Upper lobe of left lung (tissue), 6 donors: ENCODE measurements around the gene CNTNAP2. TPM values are rescaled to one million over a fixed set of nuclear protein-coding genes. Genes with fewer than 3 reads are reported as not detected.

Experiments
- ATAC-seq, 2 donors: fragments of 200-7000 bp; cut with Tn5 transposase; one replicate each; pipeline ENCODE4 v1.9.1; 2022; ENCODE audit warnings: mild to moderate bottlenecking in 2 of 2, moderate library complexity in 2 of 2; ENCODE audit not compliant: low FRiP score in 2 of 2
- DNase-seq, 2 donors: peaks; one replicate each; pipeline ENCODE4 v3.0.0-alpha.2; 2019 to 2020
- H3K27ac ChIP-seq, 4 donors: fragments of 200-600 bp; sonication (generic); one replicate each; pipeline ENCODE4 v1.5.1; 2016 to 2019
- H3K27me3 ChIP-seq, 4 donors: fragments of 200-600 bp; sonication (generic); one replicate each; pipeline ENCODE4 v1.5.1; 2017 to 2019
- H3K36me3 ChIP-seq, 4 donors: fragments of 200-600 bp; sonication (generic); one replicate each; pipeline ENCODE4 v1.5.1; 2016 to 2019
- H3K4me1 ChIP-seq, 4 donors: fragments of 200-600 bp; sonication (generic); one replicate each; pipeline ENCODE4 v1.5.1; 2018 to 2019
- H3K4me3 ChIP-seq, 4 donors: fragments of 200-600 bp; sonication (generic); one replicate each; pipeline ENCODE4 v1.5.1; 2017 to 2019; ENCODE audit warnings: mild to moderate bottlenecking in 2 of 4, moderate library complexity in 1 of 4
- H3K9me3 ChIP-seq, 4 donors: fragments of 200-600 bp; sonication (generic); one replicate each; pipeline ENCODE4 v1.5.1; 2018 to 2019
- CTCF ChIP-seq, 6 experiments: fragments of 450-650 bp in 4 of 6; fragments of 200-600 bp in 2 of 6; sonication (generic) in 2 of 6; IDR thresholded peaks; one replicate each; pipeline ENCODE4 v1.5.1; 2016 to 2019; ENCODE audit warnings: antibody characterized with exemption in 6 of 6
- EP300 ChIP-seq, 4 donors: sonication (generic); formaldehyde crosslinking; IDR thresholded peaks; one replicate each; pipeline ENCODE4 v1.5.1; 2017; ENCODE audit warnings: antibody characterized with exemption in 4 of 4, control low read depth in 2 of 4
- POLR2A ChIP-seq, 4 donors: fragments of 450-650 bp; IDR thresholded peaks; one replicate each; pipeline ENCODE4 v1.5.1; 2016 to 2017; ENCODE audit warnings: antibody characterized with exemption in 4 of 4, mild to moderate bottlenecking in 2 of 4
- POLR2AphosphoS5 ChIP-seq, 2 donors: sonication (generic); formaldehyde crosslinking; IDR thresholded peaks; one replicate each; pipeline ENCODE4 v1.5.1; 2017; ENCODE audit warnings: antibody characterized with exemption in 2 of 2
- WGBS, 2 donors: methylation state at CpG; one replicate each; pipeline ENCODE4 v1.1.5; 2017 to 2018; 5-methylcytosine and 5-hydroxymethylcytosine counted together
- total RNA-seq, 6 donors: library from RNA; depleted of rRNA in 4 of 6; stranded (reverse); fragments of >200 nt in 4 of 6; gene quantifications; one replicate each; pipeline versions ENCODE4 v1.1.0 to v1.2.1, GENCODE V29; 2016 to 2021
- donor health status: DM: no; HTN: no; CAD: no; lungs with moderate emphysema.
- donor health status: DM: no; HTN: yes; CAD: no; lungs with severe emphysema.

CNTNAP2 gene
- total RNA-seq, 6 donors from 2014 or later = 0.06 to 1.0 (median 0.37) TPM

GRCh38 chr7:146735992-146736391 is 619.4 kb downstream of the CNTNAP2 start:
- ATAC-seq (no peak), DNase-seq (no peak)
- Histone ChIP-seq H3K9me3 (peaks cover 0 to 6% (median 0%) of the 10 kb centered on the region in 4 donors), H3K4me1 (no peaks in the 10 kb centered on the region), H3K4me3 (no peak overlapping the region), H3K27me3 (no peaks in the 10 kb centered on the region), H3K27ac (no peak overlapping the region), H3K36me3 (no peaks in the 10 kb centered on the region)
- TF ChIP-seq EP300 (IDR thresholded peaks at IDR 0.05) (no peak), POLR2AphosphoS5 (IDR thresholded peaks at IDR 0.05) (no peak)
- 59 to 83% methylated on average over 2 of the region's 2 CpGs for WGBS, 2 donors

GRCh38 chr7:146736446-146737190 is 620.0 kb downstream of the CNTNAP2 start:
- Histone ChIP-seq H3K4me1 (no peaks in the 10 kb centered on the region), H3K9me3 (peaks cover 0 to 6% (median 0%) of the 10 kb centered on the region in 4 donors), H3K36me3 (no peaks in the 10 kb centered on the region), H3K27me3 (no peaks in the 10 kb centered on the region), H3K4me3 (no peak overlapping the region), H3K27ac (no peak overlapping the region)
- 80 to 87% methylated on average over 5 of the region's 5 CpGs for WGBS, 2 donors
- DNase-seq (no peak), ATAC-seq (no peak)
- TF ChIP-seq EP300 (IDR thresholded peaks at IDR 0.05) (no peak), POLR2AphosphoS5 (IDR thresholded peaks at IDR 0.05) (no peak), POLR2A (IDR thresholded peaks at IDR 0.05) (no peak), CTCF (IDR thresholded peaks at IDR 0.05) (no peak)

- Histone ChIP-seq H3K4me3 (no peak overlapping the region), H3K27ac (no peak overlapping the region), H3K27me3 (no peaks in the 10 kb centered on the region), H3K4me1 (no peaks in the 10 kb centered on the region), H3K9me3 (peaks cover 0 to 6% (median 0%) of the 10 kb centered on the region in 4 donors), H3K36me3 (no peaks in the 10 kb centered on the region)
- WGBS, 2 donors = 90 to 97% methylated on average over 1 of the region's 1 CpG
- DNase-seq (no peak), ATAC-seq (no peak)
- TF ChIP-seq POLR2A (IDR thresholded peaks at IDR 0.05) = no peak
- no peak for TF ChIP-seq EP300 (IDR thresholded peaks at IDR 0.05)
- TF ChIP-seq CTCF (IDR thresholded peaks at IDR 0.05) = no peak
- no peak for TF ChIP-seq POLR2AphosphoS5 (IDR thresholded peaks at IDR 0.05)
Measured at GRCh38 chr7:146740039-146740438, 623.4 kb downstream of the CNTNAP2 start.

- DNase-seq = no peak
- Histone ChIP-seq H3K27me3 (no peaks in the 10 kb centered on the region), H3K36me3 (no peaks in the 10 kb centered on the region), H3K9me3 (peaks cover 0 to 6% (median 0%) of the 10 kb centered on the region in 4 donors), H3K27ac (no peak overlapping the region), H3K4me3 (no peak overlapping the region), H3K4me1 (no peaks in the 10 kb centered on the region)
- no peak for ATAC-seq
- no peak for TF ChIP-seq CTCF (IDR thresholded peaks at IDR 0.05)
- no peak for TF ChIP-seq EP300 (IDR thresholded peaks at IDR 0.05)
- no peak for TF ChIP-seq POLR2AphosphoS5 (IDR thresholded peaks at IDR 0.05)
- TF ChIP-seq POLR2A (IDR thresholded peaks at IDR 0.05) = no peak
Measured at GRCh38 chr7:146741911-146742310, 625.3 kb downstream of the CNTNAP2 start.

- H3K27ac ChIP-seq = no peak overlapping the region
- H3K9me3 ChIP-seq = peaks cover 0 to 3% (median 0%) of the 10 kb centered on the region in 4 donors
- no peaks in the 10 kb centered on the region for H3K27me3 ChIP-seq
- H3K4me3 ChIP-seq = no peak overlapping the region
- WGBS, 2 donors = 52 to 53% methylated on average over 1 of the region's 1 CpG
- DNase-seq (no peak), ATAC-seq (no peak)
- H3K36me3 ChIP-seq = no peaks in the 10 kb centered on the region
- no peaks in the 10 kb centered on the region for H3K4me1 ChIP-seq
- no peak for TF ChIP-seq POLR2AphosphoS5 (IDR thresholded peaks at IDR 0.05)
- no peak for TF ChIP-seq CTCF (IDR thresholded peaks at IDR 0.05)
- no peak for TF ChIP-seq POLR2A (IDR thresholded peaks at IDR 0.05)
Measured at GRCh38 chr7:146754385-146754784, 637.8 kb downstream of the CNTNAP2 start.
